Measurements from ENCODE around the gene IYD.

- TF ChIP-seq CTCF (IDR thresholded peaks at IDR 0.05) (no peak), POLR2A (IDR thresholded peaks at IDR 0.05) (no peak)
Measured at GRCh38 chr6:150319924-150320323, 48.9 kb upstream of the IYD start.
